ENCODE measurements around the gene TMEM255B.

DNA sequence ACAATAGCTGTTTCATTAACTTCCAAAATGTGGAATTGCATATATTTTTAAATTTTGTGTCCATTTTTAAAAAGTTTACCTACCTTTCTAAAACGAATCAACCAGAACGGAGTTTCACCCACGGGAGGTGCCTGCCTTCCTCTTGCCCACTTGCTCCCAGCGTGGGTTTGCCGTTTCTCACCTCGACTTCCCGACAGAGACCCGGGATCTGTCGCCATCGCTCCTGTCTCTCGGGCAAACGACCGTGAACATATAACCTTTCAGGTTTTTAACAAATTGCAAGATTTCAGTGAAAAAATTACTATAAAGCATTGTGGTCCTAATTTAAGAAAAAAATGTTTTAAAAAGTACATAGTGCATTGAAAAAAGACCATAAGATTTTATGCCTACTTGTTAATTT, 4.2 kb downstream of the TMEM255B start:
- TF ChIP-seq, protein P1, sequence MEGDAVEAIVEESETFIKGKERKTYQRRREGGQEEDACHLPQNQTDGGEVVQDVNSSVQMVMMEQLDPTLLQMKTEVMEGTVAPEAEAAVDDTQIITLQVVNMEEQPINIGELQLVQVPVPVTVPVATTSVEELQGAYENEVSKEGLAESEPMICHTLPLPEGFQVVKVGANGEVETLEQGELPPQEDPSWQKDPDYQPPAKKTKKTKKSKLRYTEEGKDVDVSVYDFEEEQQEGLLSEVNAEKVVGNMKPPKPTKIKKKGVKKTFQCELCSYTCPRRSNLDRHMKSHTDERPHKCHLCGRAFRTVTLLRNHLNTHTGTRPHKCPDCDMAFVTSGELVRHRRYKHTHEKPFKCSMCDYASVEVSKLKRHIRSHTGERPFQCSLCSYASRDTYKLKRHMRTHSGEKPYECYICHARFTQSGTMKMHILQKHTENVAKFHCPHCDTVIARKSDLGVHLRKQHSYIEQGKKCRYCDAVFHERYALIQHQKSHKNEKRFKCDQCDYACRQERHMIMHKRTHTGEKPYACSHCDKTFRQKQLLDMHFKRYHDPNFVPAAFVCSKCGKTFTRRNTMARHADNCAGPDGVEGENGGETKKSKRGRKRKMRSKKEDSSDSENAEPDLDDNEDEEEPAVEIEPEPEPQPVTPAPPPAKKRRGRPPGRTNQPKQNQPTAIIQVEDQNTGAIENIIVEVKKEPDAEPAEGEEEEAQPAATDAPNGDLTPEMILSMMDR (IDR thresholded peaks at IDR 0.05): no peak
- no peak for TF ChIP-seq POLR2A (IDR thresholded peaks at IDR 0.05)

All from upper lobe of left lung (tissue), 4 donors.